Gastroesophageal sphincter (tissue), 4 donors: ENCODE data around the gene NFIA. TPM values are rescaled to one million over a fixed set of nuclear protein-coding genes. Genes with fewer than 3 reads are reported as not detected.

Source experiments
- ATAC-seq: fragments of 150-250 bp; one replicate; pipeline ENCODE4 v1.9.1; 2016; ENCODE audit warnings: mild to moderate bottlenecking, moderate library complexity
- H3K27ac ChIP-seq, 4 donors: fragments of 200-600 bp; sonication (generic) in 3 of 4; 1 replicate in 3 of 4; 2 replicates in 1 of 4; pipeline ENCODE4 v1.5.1; 2016 to 2019
- H3K27me3 ChIP-seq: fragments of 200-600 bp; sonication (generic); one replicate; pipeline ENCODE4 v1.5.1; 2019
- H3K36me3 ChIP-seq, 2 donors: fragments of 200-600 bp; sonication (generic); one replicate each; pipeline ENCODE4 v1.5.1; 2019; ENCODE audit warnings: control low read depth in 1 of 2
- H3K4me1 ChIP-seq, 3 donors: fragments of 200-600 bp; sonication (generic); 1 replicate in 2 of 3; 2 replicates in 1 of 3; pipeline ENCODE4 v1.5.1; 2016 to 2019; ENCODE audit warnings: control low read depth in 2 of 3
- H3K4me3 ChIP-seq, 2 donors: fragments of 200-600 bp; sonication (generic); one replicate each; pipeline ENCODE4 v1.5.1; 2019; ENCODE audit warnings: mild to moderate bottlenecking in 1 of 2, moderate library complexity in 1 of 2
- H3K9me3 ChIP-seq, 3 donors: fragments of 200-600 bp; sonication (generic); one replicate each; pipeline ENCODE4 v1.5.1; 2017 to 2019; ENCODE audit warnings: control low read depth in 2 of 3
- EP300 ChIP-seq: sonication (generic); formaldehyde crosslinking; IDR thresholded peaks from one replicate; pipeline ENCODE4 v1.6.1; 2017; ENCODE audit warnings: antibody characterized with exemption, mild to moderate bottlenecking
- POLR2A ChIP-seq, 2 donors: fragments of 450-650 bp; IDR thresholded peaks; one replicate each; pipeline ENCODE4 v1.6.1; 2017; ENCODE audit warnings: antibody characterized with exemption in 2 of 2, mild to moderate bottlenecking in 2 of 2, moderate library complexity in 1 of 2
- POLR2AphosphoS5 ChIP-seq: sonication (generic); formaldehyde crosslinking; IDR thresholded peaks from one replicate; pipeline ENCODE4 v1.6.1; 2017; ENCODE audit warnings: antibody characterized with exemption
- WGBS, 2 donors: methylation state at CpG; one replicate each; pipeline ENCODE4 v1.1.5; 2018; ENCODE audit warnings: low coverage in 1 of 2; 5-methylcytosine and 5-hydroxymethylcytosine counted together
- total RNA-seq, 4 donors: library from RNA; depleted of rRNA; stranded (reverse); fragments of >200 nt; gene quantifications; one replicate each; pipeline ENCODE4 v1.1.0, GENCODE V29; 2016
- TF ChIP-seq, protein P1 (sequence below), 4 experiments: fragments of 200-600 bp in 2 of 4; fragments of 450-650 bp in 2 of 4; sonication (generic) in 1 of 4; IDR thresholded peaks; one replicate each; pipeline ENCODE4 v1.5.1; 2017 to 2019; ENCODE audit warnings: antibody characterized with exemption in 4 of 4, mild to moderate bottlenecking in 2 of 4, moderate library complexity in 2 of 4

The NFIA gene
- total RNA-seq, 4 donors from 2014 or later, result 123 to 205 (median 149) TPM

DNA sequence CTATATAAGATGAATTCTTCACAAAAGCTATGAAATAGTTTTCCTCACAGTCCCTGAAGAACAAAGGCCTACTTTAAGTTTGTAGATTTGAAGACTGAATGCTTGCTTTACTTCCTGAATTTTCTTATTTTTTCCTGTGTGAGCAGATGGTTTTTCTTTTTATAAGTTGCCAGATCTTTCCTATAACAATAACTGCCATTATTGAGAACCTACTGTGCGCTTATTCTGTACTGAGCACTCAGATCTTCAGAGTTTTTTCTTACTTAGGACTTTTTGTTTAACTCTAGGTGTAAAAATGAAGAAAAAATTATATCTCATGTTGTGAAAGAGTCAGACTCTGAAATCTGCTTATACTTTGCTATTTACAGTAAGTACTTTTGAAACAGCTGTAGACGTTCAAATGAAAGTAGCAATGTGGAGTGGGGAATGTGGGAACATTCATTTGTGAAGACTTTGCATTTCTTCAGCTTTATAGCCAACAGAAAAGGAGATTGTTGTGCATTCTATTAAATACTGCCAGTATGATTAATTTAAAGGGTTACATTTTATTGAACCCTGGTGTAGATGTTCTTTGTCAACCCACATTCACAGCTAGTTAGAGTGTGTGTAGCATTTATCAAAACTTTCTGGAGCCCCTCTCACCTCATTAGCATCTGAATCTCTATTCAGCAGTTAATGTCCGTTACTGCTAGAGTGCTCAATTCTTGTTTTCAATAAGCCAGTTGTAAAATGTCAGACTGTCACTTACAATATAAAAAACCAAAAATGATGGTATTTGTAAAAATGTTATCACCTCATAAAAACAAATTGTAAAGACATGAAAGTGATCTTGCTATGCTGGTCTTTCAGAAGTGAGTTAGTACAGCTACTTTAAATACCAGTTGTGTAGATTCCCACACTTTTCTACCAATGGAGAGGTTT lies 29.0 kb downstream of the NFIA start:
- peak; percentile 58 for ATAC-seq
- no peak overlapping the region for H3K4me3 ChIP-seq
- 10 to 21% methylated on average over 3 of the region's 3 CpGs for WGBS, 2 donors
- H3K4me1 ChIP-seq, result peaks cover 9 to 58% (median 14%) of the 10 kb centered on the region in 3 donors
- no peaks in the 10 kb centered on the region for H3K9me3 ChIP-seq
- TF ChIP-seq EP300 (no peak), POLR2AphosphoS5 (peak; percentile 46), POLR2A (IDR thresholded peaks at IDR 0.05) (no peak)
- TF ChIP-seq, protein P1, sequence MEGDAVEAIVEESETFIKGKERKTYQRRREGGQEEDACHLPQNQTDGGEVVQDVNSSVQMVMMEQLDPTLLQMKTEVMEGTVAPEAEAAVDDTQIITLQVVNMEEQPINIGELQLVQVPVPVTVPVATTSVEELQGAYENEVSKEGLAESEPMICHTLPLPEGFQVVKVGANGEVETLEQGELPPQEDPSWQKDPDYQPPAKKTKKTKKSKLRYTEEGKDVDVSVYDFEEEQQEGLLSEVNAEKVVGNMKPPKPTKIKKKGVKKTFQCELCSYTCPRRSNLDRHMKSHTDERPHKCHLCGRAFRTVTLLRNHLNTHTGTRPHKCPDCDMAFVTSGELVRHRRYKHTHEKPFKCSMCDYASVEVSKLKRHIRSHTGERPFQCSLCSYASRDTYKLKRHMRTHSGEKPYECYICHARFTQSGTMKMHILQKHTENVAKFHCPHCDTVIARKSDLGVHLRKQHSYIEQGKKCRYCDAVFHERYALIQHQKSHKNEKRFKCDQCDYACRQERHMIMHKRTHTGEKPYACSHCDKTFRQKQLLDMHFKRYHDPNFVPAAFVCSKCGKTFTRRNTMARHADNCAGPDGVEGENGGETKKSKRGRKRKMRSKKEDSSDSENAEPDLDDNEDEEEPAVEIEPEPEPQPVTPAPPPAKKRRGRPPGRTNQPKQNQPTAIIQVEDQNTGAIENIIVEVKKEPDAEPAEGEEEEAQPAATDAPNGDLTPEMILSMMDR (IDR thresholded peaks at IDR 0.05), result no peak
- H3K36me3 ChIP-seq, result no peaks in the 10 kb centered on the region
- H3K27ac ChIP-seq, result peak overlapping the region in 3 of 4 donors; percentile 13 to 55 (median 47)
- H3K27me3 ChIP-seq, result no peaks in the 10 kb centered on the region

DNA sequence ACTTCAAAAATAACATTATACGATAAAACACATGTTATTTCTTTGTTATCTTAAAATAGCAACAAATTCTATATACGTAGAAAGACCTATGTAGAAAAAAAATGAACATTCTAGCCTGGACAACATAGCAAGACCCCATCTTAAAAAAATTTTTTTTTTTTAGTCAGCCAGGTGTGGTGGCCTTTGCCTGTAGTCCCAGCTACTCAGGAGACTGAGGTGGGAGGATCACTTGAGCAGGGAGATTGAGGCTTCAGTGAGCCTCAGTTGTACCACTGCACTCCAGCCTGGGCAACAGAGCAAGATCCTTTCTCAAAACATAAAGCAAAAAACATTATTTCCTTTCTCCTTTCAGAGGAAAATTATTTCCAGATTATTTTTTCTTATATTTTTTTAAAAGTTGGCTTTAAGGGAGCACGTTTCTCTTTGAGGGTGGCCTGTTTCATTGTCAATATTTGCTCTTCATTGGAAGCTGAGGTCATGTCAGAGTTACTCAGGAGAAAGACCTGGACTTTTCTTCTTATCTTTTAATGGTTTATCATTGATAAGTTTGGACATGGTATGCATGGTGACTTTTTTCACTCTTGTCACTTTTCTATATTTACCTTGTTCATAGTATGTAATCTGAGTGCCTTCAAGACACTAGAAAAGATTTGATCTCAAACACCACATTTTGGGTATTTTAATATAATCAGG lies 32.0 kb downstream of the NFIA start:
- ATAC-seq, result no peak
- Histone ChIP-seq H3K27ac (no peak overlapping the region), H3K36me3 (no peaks in the 10 kb centered on the region), H3K4me1 (peaks cover 19 to 88% (median 21%) of the 10 kb centered on the region in 3 donors), H3K27me3 (no peaks in the 10 kb centered on the region), H3K9me3 (no peaks in the 10 kb centered on the region), H3K4me3 (no peak overlapping the region)
- no peak for TF ChIP-seq EP300
- TF ChIP-seq POLR2A (IDR thresholded peaks at IDR 0.05), result no peak
- TF ChIP-seq, protein P1 (IDR thresholded peaks at IDR 0.05), result no peak
- no peak for TF ChIP-seq POLR2AphosphoS5
- WGBS, 2 donors, result 91 to 100% methylated on average over 3 of the region's 3 CpGs

DNA sequence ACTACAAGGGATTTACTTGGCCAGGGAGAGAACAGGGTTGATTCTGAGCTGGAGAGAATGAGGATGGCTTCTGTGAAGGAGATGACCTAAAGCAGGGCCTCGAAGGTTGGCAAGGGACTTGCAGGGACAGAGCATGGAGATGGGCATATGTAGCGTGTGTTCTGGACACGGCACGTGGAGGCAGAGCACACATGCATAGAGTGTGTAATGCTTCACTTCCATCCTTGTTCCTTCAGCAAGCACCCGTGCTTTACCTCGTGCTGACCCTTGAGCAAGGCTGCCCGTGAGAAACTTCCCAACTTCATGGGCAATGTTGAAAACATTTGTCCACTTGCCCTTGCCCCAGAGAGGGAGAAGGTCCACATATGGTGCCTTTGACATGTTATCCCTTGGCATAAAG lies 33.1 kb downstream of the NFIA start:
- 86 to 91% methylated on average over 4 to 7 of the region's 7 CpGs for WGBS, 2 donors
- H3K4me1 ChIP-seq, result peaks cover 19 to 91% (median 19%) of the 10 kb centered on the region in 3 donors
- H3K36me3 ChIP-seq, result no peaks in the 10 kb centered on the region
- no peak overlapping the region for H3K4me3 ChIP-seq
- no peak for ATAC-seq
- peak overlapping the region in 3 of 4 donors; percentile 19 to 39 (median 27) for H3K27ac ChIP-seq
- no peaks in the 10 kb centered on the region for H3K27me3 ChIP-seq
- no peaks in the 10 kb centered on the region for H3K9me3 ChIP-seq
- TF ChIP-seq POLR2AphosphoS5 (no peak), POLR2A (IDR thresholded peaks at IDR 0.05) (no peak), EP300 (no peak)
- TF ChIP-seq, protein P1 (IDR thresholded peaks at IDR 0.05), result no peak

DNA sequence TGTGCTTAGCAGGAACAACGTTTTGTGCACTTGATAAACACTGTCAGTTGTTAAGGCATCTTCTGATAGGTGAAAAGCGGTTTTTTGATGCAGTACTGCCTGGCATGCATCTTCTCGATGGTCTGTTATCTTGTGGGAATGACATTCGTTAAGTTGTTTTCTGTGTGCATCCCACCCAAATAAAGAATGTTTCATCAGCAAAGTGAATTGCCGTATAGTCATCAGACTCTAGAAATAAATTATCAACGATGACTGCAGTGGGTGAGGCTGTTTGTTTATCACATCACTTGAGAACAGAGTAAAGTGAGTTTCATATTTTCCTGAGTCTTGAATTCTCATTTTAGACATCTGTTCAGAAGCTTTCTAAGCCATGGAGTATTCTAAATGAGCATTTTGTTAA lies 34.1 kb downstream of the NFIA start:
- Histone ChIP-seq H3K27me3 (no peaks in the 10 kb centered on the region), H3K4me1 (peaks cover 17 to 91% (median 18%) of the 10 kb centered on the region in 3 donors), H3K9me3 (no peaks in the 10 kb centered on the region), H3K36me3 (no peaks in the 10 kb centered on the region), H3K27ac (peak overlapping the region; percentile 19 to 39 (median 34)), H3K4me3 (no peak overlapping the region)
- no peak for TF ChIP-seq POLR2AphosphoS5
- TF ChIP-seq POLR2A (IDR thresholded peaks at IDR 0.05), result no peak
- no peak for TF ChIP-seq EP300
- TF ChIP-seq, protein P1 (IDR thresholded peaks at IDR 0.05), result no peak
- ATAC-seq, result no peak
- WGBS, 2 donors, result 17 to 31% methylated on average over 5 to 6 of the region's 6 CpGs
